K562 (cell line): Measurements from ENCODE around the gene HSPA4. TPM values are rescaled to one million over a fixed set of nuclear protein-coding genes. Genes with fewer than 3 reads are reported as not detected.

Source experiments
- CREB3 ChIP-seq: fragments of 450-650 bp; conservative IDR thresholded peaks from 2 replicates; pipeline ENCODE4 v1.6.1; 2016; ENCODE audit warnings: missing genetic modification characterization, low read depth, mild to moderate bottlenecking, missing compliant biosample characterization, moderate library complexity
- CREB3L1 ChIP-seq: fragments of 450-650 bp; IDR thresholded peaks from 2 replicates; pipeline ENCODE4 v1.6.1; 2014; ENCODE audit warnings: low read depth, mild to moderate bottlenecking, moderate library complexity, borderline replicate concordance
- CREB5 ChIP-seq: fragments of 250-450 bp; sonication (Bioruptor Pico); IDR thresholded peaks from 2 replicates; pipeline ENCODE4 v1.5.0; 2020; ENCODE audit warnings: mild to moderate bottlenecking
- HDAC1 ChIP-seq, 2 experiments: fragments of 450-650 bp; IDR thresholded peaks; 2 replicates each; pipeline ENCODE4 v1.6.1; 2016 to 2017; ENCODE audit warnings: inconsistent platforms in 1 of 2, mild to moderate bottlenecking in 1 of 2, moderate library complexity in 1 of 2
- HOXB6 ChIP-seq: fragments of 250-450 bp; sonication (Bioruptor Pico); IDR thresholded peaks from 2 replicates; pipeline ENCODE4 v1.5.1; 2022; ENCODE audit warnings: mild to moderate bottlenecking, borderline replicate concordance
- L3MBTL2 ChIP-seq: fragments of 450-650 bp; IDR thresholded peaks from 2 replicates; pipeline ENCODE4 v1.6.1; 2016; ENCODE audit warnings: mild to moderate bottlenecking, moderate library complexity
- MBD1 ChIP-seq: fragments of 250-450 bp; sonication (Bioruptor Pico); IDR thresholded peaks from 2 replicates; pipeline ENCODE4 v1.8.0; 2022; ENCODE audit warnings: inconsistent platforms
- MCM3 ChIP-seq: fragments of 450-650 bp; IDR thresholded peaks from 2 replicates; pipeline ENCODE4 v1.6.1; 2016
- MCM7 ChIP-seq, 2 experiments: fragments of 450-650 bp; IDR thresholded peaks; 2 replicates each; pipeline ENCODE4 v1.6.1; 2016 to 2018
- MEF2D ChIP-seq: conservative IDR thresholded peaks from 2 replicates; pipeline ENCODE4 v1.6.1; 2016; ENCODE audit warnings: low read depth, missing genetic modification characterization, missing compliant biosample characterization
- PBX2 ChIP-seq, 2 experiments: IDR thresholded peaks in 1 of 2; conservative IDR thresholded peaks in 1 of 2; 2 replicates each; pipeline ENCODE4 v1.6.1; 2016; ENCODE audit warnings: low read depth in 2 of 2, mild to moderate bottlenecking in 1 of 2, missing compliant biosample characterization in 1 of 2, missing genetic modification characterization in 1 of 2, moderate library complexity in 1 of 2
- PTRF ChIP-seq: fragments of 450-650 bp; IDR thresholded peaks from 2 replicates; pipeline ENCODE4 v1.6.1; 2016; ENCODE audit warnings: mild to moderate bottlenecking, missing genetic modification characterization, missing compliant biosample characterization
- PTTG1 ChIP-seq: fragments of 450-650 bp; IDR thresholded peaks from 2 replicates; pipeline ENCODE4 v1.6.1; 2016; ENCODE audit warnings: low read depth, mild to moderate bottlenecking, missing genetic modification characterization, missing compliant biosample characterization
- SMARCB1 ChIP-seq: IDR thresholded peaks from 2 replicates; pipeline ENCODE4 v1.6.1; 2011; ENCODE audit warnings: improper control_type of control experiment, low read depth; ENCODE audit not compliant: insufficient read length
- SREBF2 ChIP-seq: sonication (generic); formaldehyde crosslinking; IDR thresholded peaks from 2 replicates; pipeline ENCODE4 v1.4.0; 2020; ENCODE audit warnings: mild to moderate bottlenecking, missing genetic modification reagents
- SRF ChIP-seq, 2 experiments: fragments of 250-450, 450-650 bp in 1 of 2; sonication (Bioruptor Pico) in 1 of 2; sonication (generic) in 1 of 2; formaldehyde crosslinking; IDR thresholded peaks; 2 replicates each; pipeline versions ENCODE4 v1.5.0 to v1.5.1; 2020 to 2022; ENCODE audit warnings: mild to moderate bottlenecking in 1 of 2, missing genetic modification reagents in 1 of 2
- THRAP3 ChIP-seq: fragments of 450-650 bp; IDR thresholded peaks from 2 replicates; pipeline ENCODE4 v1.6.1; 2016; ENCODE audit warnings: mild to moderate bottlenecking, inconsistent platforms, borderline replicate concordance
- ZNF707 ChIP-seq: fragments of 250-450 bp; sonication (Bioruptor Pico); conservative IDR thresholded peaks from 2 replicates; pipeline ENCODE4 v1.8.0; 2022; ENCODE audit warnings: inconsistent platforms, mild to moderate bottlenecking, moderate library complexity
- ZNF76 ChIP-seq: fragments of 250-450 bp; sonication (Bioruptor Pico); IDR thresholded peaks from 2 replicates; pipeline ENCODE4 v1.4.0; 2020; ENCODE audit warnings: mild to moderate bottlenecking, moderate library complexity, borderline replicate concordance
- polyA plus RNA-seq, 8 experiments: library from polyadenylated mRNA; depleted of rRNA in 4 of 8; stranded (reverse) in 5 of 8; unstranded in 3 of 8; fragments of >200 nt; fragmentation: Nextera tagmentation in 2 of 8; fragmentation: Illumina TruSeq in 1 of 8; extraction: Ambion mirVana in 2 of 8; extraction: Trizol in 1 of 8; gene quantifications; 2 replicates each; pipeline versions ENCODE4 v1.2.1 to v1.2.3, GENCODE V29; 2011 to 2014; ENCODE audit warnings: inconsistent platforms in 1 of 8, missing spikeins in 1 of 8
- total RNA-seq, 7 experiments: library from RNA; depleted of rRNA in 6 of 7; stranded (reverse); fragments of >200 nt in 6 of 7; fragmentation: Illumina TruSeq in 2 of 7; extraction: Trizol in 2 of 7; gene quantifications; 2 replicates each; pipeline versions ENCODE4 v1.2.1 to v1.2.3, GENCODE V29; 2011 to 2021; ENCODE audit warnings: low replicate concordance in 1 of 7

HSPA4 gene
- total and polyA plus RNA-seq, 9 of the 15 experiments (the other 6 are each of a cell fraction or from before 2014, with no cell fraction given): 90.3 to 286 (median 148) TPM

- TF ChIP-seq SREBF2 (CRISPR knock-in tag): no peak
- TF ChIP-seq HOXB6 (CRISPR knock-in tag): no peak
- no peak for TF ChIP-seq CREB3L1
- TF ChIP-seq PTRF (tag): no peak
- TF ChIP-seq THRAP3: no peak
- TF ChIP-seq MCM3: no peak
- TF ChIP-seq SMARCB1: no peak
- no peak for TF ChIP-seq HDAC1 (IDR thresholded peaks at IDR 0.05)
- TF ChIP-seq CREB3 (tag): no peak
- peak; percentile 92 for TF ChIP-seq L3MBTL2
- no peak for TF ChIP-seq PBX2 (CRISPR knock-in tag; IDR thresholded peaks at IDR 0.05; ENCODE audit: low read depth)
- TF ChIP-seq PBX2 (tag; conservative IDR thresholded peaks at IDR 0.05; ENCODE audit: low read depth): no peak
- TF ChIP-seq ZNF76 (CRISPR knock-in tag): no peak
- TF ChIP-seq ZNF707: no peak
- no peak for TF ChIP-seq MCM7 (IDR thresholded peaks at IDR 0.05)
- no peak for TF ChIP-seq CREB5 (CRISPR knock-in tag)
- no peak for TF ChIP-seq MBD1 (CRISPR knock-in tag)
- TF ChIP-seq PTTG1 (tag): no peak
- no peak for TF ChIP-seq MEF2D (tag)
- no peak for TF ChIP-seq SRF (CRISPR knock-in tag; IDR thresholded peaks at IDR 0.05)
Observed at GRCh38 chr5:133032852-133033742, 18.7 kb upstream of the HSPA4 start (continued).
